Measurements from ENCODE around the gene NPBWR2.

Gene NPBWR2

DNA sequence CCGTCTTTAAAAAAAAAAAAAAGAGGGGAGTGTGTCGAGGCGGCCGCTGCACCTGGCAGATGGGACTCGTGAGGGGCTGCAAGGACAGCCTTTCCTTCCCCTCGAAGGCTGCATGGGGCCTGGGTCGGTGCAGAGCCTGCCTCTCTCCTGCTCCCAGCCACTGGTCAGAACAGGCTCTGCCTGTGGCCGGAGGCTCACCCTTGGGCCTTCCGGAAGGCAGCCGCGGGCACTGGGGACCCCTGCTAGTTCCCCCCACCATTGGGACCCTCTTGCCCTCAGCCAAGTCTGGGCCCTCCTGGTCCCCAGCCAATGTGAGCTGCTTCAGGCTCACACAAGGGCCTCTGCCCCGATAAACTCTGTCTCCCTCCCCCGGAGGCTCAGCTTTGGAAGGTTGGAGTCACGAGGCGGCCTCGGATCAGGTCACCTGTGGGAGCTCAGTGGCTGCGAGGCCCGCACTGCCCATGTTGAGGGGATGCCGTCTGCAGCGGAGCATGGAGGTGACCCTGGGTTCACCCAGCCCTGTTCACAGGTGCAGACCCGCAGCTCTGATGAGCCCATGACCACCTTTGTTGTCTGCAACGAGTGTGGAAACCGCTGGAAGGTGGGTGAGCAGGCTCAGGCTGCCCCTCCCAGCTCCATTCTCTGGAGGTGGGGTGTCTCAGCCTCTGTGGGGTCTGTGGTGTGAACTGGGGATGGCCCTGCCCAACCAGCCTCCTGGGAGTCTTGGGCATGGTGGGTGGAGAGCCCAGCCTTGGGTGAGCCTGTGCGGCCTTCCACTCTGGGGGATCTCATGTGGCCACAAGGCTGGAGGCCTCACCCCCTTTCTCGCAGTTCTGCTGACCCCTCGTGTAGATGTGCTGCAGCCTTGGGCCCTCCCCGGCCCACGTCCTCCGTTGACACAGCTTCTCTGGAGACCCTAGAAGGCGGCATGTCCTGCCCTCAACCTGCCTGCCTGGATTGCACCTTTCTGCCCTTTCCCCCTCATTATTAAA is 35.7 kb downstream of the NPBWR2 start:
- DNase-seq (ENCODE audit: low read depth), result no peak

DNA sequence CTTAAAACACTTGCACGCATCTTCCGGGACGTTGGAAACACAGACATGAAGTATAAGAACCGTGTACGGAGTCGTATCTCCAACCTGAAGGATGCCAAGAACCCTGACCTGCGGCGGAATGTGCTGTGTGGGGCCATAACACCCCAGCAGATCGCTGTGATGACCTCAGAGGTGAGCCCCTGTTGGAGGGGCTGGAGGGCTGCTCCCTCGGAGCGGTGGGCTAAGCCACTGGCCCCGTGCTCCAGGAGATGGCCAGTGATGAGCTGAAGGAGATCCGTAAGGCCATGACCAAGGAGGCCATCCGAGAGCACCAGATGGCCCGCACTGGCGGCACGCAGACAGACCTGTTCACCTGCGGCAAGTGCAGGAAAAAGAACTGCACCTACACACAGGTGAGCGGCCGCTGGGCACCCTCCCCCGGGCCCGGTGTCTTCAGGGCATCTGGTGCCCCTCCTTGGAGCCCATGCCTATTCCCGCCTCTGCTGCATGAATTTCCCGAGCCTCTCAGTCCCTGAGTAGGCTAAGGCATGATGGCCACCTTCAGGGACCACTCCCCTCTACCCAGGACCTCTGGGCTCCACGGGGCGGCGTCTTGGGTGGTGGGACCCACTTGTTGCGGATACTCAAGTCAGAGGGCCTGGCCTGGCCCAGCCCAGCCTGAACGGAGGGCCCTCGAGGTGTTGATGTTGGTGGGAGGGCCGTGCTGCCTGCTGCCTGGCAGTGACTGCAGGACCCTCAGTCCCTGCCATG is 36.9 kb downstream of the NPBWR2 start:
- no peak for DNase-seq (ENCODE audit: low read depth)

DNA sequence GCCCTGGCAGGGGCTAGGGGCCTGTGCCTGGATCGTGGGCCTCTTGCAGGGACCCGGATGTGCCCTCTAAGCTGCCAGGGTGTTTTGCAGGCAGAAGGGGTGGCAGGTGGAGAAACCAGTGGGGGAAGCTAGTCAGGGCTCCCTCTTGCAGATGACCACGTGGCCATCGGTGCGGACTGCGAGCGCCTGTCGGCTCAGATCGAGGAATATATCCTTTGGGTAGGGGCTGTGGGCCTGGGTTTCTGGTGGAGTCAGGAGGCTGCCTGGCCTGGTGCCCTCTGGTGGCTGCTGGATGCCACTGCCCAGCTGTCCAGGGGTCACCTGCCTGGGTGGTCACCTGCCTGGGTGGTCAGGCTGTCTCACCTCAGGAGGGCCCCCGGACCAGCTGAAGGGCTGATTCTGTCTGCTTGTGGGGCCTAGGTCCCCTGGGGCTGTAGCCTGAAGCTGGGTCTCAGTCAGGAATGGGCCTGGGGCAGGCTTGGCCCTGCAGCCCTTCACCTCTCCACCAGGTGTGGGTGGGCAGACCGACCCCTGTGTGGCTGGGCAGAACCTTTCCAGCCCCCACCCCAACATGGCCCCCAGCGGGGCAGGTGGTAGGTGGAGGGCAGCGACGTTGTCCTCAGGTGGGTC is 37.6 kb downstream of the NPBWR2 start:
- no peak for DNase-seq (ENCODE audit: low read depth)

DNA sequence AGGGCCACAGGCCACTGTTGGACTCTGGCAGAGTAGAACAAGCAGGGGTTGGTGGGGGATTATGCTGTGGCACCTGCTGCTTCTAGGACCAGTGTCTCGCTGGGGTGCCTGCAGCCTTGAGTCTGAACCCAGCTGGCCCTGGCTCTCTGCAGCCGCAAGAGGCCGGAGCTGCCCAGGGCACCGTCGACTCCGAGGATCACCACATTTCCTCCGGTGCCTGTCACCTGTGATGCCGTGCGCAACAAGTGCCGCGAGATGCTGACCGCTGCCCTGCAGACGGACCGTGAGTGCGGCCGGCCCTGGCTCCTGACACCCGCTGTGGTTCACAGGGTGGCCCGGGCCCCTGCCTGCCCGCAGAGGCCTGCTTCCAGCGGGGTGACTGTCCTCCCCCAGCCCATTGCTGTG is 38.2 kb downstream of the NPBWR2 start:
- DNase-seq (ENCODE audit: low read depth), result no peak

DNA sequence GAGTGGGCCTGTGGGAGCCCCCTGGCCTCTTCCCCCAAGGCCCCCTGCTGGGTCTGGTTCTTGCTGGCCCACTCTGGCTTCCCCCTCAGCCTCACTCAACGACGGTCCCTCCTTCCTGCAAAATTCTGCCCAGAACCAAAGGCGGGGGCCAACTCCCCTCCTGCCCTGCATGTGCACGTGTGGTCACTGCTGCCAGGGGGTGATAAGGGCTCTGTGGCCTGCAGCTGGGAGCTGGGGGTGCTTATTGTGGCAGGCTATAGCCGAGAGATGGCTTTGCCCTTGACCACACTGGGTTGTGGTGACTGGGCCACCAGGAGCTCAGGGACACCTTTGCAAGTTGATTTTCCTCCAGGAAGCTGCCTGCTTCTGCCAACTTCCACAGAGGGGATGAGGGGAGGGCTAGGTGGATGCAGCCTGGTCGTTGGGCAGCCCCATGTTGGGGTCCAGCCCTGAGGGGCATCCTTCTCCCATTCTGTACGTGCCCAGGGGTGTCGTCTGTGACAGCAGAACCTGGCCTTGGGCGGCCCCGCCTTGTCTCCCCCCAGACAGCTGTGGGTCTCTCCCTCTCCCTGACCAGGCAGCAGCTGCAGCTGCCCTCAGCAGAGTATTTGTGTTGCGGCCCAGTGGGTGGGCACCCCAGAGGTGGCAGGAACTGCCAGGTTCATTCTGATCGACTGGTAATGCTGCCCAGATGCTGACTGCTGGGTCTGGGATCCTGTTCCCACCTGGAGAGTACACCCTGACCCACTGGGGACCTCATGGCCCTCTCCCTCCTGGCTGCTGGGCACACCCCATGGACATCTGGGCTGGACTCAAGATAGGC is 38.8 kb downstream of the NPBWR2 start:
- no peak for DNase-seq (ENCODE audit: low read depth)

DNA sequence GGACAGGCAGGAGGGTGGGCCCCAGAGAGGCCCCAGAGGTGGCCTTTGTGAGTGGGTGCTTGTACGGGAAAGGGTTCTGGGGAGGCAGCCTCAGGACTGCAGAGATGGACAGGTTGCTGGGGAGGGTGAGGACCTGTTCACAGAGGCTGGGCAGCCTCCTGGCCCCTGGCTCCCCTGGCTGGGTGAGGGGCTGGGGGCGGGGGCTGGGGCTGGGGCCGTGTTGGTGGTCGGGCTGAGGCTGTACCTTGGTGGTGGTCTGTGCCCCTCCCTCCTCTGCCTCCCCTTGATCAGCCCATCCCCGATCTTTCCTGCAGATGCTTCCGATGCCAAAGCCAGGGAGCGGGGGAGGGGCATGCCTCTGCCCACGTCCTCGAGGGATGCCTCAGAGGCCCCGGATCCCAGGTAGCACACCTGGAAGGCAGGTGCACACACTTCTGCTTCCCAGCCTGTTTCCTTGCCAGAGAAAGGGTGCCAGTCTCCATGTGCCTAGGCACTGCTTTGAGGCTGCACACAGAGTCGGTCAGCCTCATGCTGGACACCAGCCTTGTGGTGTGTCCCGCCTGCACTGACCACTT is 39.5 kb downstream of the NPBWR2 start:
- DNase-seq (ENCODE audit: low read depth), result no peak

DNA sequence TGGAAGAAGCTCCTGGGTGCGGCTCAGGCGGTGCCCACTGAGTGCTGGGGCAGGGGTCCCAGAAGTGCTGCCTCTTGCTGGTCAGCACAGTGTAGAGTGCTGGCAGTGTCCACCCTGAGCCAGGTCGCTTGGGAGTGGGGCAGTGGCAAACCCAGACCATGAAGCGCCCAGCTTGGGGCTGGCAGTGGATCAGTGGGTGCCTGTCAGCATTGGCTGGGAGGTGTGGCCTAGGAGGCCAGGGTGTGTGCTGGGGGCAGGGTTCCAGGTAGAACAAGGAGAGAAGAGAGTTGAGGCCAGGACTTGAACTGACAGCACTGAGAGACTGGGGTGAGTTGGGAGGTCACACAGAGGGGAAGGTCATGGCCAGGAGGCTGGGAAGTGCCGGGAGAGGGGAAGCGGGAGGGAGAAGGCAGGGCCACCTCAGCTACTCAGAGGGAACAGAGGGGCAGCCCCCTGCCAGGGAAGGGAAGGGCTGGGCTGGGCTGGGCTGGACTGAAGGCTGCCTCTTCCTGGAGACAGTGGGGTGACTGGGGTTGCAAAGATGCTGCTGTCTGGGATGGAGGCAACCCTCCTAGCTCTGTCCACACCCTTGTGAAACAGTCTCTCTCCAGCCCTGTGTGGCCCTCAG is 40.2 kb downstream of the NPBWR2 start:
- no peak for DNase-seq (ENCODE audit: low read depth)

DNA sequence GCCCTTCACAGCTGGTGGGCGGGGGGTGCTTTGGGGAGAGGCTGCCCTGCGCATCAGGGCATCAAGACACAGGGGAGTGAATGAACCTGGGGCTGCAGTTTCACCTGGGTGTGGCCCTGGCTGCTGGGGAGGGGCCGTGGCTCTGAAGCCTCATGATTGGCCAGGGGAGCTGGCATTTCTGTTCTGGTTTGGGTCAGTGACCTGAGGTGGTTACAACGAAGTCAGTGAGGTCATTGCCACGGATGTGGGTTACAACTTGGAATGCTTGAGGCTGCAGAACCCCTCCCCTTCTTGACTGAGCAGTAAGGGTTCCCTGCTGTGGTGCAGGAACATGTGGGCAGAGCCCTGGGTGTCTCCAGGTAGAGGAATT is 41.4 kb downstream of the NPBWR2 start:
- no peak for DNase-seq (ENCODE audit: low read depth)

DNA sequence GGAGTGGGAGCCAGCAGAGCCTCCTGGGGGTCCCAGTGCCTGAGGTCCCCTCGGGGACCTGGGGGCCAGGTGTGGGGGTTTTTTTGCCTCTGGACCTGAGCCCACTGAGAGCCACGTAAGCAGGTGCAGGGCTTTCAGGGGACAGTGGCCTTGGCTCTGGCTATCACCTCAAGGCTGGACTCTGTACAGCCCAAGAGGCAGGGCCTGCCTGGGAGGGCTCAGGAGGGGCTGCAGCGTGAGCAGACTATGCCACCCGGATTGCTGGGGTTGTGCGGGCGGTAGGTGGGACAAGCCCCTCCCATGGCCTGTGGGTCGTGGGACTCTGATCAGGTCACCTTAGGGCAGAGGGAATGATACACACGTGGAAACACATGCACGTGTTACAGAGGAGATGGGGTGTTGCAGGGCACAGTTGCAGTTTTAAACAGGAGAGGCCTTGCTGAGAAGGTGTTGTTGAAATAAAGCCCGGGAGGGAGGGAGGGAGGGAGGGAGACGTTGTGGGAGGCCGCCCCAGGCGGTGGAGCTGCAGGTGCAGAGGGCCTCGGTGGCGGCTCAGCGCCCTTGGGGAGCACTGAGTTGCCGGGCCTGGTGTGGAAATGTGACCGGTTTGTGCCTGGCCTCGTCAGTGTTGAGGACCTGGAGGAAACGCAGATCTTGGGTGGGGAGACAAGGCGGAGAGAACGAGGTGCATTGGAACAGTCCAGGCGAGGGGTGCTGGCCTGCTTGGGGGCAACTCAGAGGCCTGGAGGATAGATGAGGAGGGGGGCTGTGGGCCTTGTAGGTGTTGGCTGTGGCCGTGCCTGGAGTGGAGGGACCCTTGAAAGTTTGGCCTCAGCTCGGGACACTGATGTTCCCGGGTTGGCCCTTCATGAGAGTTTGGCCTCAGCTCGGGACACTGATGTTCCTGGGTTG is 42.0 kb downstream of the NPBWR2 start:
- DNase-seq (ENCODE audit: low read depth), result no peak

DNA sequence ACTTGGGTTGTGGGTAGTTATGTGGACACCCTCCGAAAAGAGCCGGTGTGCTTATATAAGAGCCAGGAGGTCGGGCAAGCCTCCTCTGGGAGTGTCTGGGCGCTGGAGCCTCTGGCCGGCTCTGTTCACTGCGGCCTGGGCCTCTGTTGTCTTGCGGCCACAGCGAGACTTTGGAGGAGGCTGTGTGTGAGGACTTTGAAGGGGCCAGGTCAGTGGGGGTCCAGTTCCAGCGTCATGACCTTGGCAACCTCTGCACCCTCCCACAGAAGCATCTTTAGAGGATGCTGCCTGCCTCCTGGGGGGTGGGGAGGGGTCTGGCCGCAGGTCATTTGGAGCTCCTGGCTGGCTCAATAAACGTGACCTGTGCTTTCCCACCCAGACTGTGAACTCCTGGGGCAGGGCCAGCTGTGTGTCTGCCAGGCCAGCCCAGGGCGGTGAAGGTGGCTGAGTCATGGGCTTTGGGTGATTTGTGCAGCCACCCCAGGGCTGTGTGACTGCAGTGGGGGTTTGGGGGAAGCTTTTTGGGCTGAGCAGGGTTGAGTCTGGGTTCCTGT is 43.1 kb downstream of the NPBWR2 start:
- DNase-seq (ENCODE audit: low read depth), result no peak

DNA sequence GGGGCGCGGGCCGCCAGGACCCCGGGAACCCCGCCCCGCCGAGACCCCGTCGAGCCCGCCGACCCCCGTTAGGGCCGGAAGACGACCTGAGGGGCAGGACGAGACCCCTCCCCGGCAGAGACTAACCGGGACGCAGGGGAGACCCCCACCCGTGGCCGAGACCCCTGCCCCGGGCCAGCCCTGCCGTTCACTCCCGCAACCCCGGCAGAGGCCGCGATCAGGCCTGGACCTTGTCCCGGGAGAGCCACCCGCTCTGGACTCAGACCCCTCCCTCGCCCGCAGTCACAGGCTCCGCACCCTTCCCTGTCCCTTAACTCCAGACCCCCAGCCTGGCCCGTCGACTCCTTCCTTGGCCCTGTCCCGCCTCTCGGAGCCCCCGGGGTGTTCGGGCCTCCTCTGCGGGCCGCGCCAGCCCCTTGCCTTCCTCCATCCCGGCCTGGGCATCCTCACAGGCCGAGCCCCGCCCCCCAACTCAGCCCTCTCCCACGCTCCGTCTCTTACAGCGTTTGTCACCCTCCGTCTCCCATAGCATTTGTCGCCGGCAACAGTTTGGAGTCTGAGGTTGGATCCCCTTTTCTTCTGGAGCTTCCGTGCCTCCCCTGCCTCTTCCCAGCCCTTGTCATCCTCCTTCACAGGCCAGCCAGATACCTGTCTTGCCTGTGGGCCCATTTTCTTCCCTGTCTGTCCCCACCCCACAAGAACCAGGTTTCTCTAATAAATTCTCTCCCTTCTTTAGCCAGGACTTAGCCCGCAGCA is 43.8 kb downstream of the NPBWR2 start:
- DNase-seq (ENCODE audit: low read depth), result peak; percentile 31

DNA sequence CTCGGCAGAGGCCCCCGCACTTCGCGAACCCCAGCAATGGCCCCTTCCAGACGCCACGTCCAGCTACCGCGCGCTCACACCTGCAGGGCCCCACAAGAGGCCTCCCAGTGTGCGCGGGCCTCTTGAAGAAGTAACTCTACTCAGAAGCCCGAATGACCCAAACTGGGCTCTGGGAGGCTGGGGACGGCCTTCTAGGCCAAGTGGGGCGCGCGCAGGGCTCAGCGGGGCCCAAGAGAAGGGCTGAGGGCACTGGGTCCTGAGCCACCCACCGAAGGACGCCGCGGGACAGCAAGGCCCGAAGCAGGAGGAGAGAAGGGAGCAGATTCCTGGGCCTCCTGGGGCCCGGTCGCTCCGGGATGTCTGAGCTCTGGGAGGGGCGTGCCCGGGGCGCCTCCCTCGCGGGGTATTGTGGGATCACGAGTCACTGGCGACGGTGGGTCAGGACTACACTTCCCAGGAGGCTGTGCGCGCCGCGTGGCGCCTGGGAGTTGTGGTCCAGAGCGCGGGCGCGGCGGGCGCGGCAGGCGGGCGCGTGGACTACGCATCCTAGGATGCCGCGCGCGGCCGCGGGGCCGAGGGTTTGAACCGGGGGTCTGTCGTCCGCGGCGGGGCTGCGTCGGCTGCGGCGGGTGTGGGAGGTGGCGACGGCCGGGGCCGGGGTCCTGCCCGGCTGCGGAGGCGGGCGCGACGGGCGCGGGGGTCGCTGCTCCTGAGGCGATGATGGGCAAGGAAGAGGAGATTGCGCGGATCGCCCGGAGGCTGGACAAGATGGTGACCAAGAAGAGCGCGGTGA is 44.6 kb downstream of the NPBWR2 start, which contains the start of gene TCEA2:
Gene TCEA2, plus strand, starts transcription at position 603 of the 793 bp plus-strand sequence. Its CDS starts 115 bp downstream, at position 718.
- DNase-seq (ENCODE audit: low read depth), result peak; percentile 93

DNA sequence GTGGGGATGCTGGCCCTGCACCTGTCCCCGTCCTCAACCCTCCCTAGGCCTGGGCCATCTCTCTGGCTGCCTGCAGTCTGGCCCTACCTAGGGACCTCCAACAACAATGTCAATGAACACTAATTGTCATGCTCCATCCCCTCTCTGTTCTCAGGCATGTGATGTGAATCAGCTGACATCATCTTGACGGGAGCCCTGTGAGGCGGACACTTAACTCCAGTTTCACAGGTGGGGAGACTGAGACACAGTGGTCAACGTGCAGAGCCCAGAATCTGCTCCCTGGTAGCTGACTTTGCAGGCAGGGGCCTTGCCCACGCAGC is 45.1 kb downstream of the NPBWR2 start:
- DNase-seq (ENCODE audit: low read depth), result no peak

DNA sequence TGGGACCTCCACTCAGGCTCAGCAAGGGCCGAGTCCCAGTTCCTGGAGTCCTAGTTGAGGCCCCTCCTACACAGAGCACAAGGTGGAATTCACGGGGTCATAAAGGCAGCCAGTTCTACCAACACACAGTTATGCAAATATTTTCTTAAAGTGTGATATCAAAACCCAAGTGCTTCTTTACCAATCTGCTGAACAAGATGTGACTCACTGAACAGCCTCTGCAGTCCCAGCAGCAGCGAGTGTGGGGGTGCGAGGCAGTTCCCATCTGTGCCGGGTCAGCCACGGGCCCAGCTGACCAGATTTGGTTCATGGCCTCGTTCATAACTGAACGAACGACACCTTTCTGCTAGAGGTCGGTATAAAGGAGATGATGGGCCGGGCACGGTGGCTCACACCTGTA is 48.8 kb downstream of the NPBWR2 start:
- DNase-seq (ENCODE audit: low read depth), result no peak

DNA sequence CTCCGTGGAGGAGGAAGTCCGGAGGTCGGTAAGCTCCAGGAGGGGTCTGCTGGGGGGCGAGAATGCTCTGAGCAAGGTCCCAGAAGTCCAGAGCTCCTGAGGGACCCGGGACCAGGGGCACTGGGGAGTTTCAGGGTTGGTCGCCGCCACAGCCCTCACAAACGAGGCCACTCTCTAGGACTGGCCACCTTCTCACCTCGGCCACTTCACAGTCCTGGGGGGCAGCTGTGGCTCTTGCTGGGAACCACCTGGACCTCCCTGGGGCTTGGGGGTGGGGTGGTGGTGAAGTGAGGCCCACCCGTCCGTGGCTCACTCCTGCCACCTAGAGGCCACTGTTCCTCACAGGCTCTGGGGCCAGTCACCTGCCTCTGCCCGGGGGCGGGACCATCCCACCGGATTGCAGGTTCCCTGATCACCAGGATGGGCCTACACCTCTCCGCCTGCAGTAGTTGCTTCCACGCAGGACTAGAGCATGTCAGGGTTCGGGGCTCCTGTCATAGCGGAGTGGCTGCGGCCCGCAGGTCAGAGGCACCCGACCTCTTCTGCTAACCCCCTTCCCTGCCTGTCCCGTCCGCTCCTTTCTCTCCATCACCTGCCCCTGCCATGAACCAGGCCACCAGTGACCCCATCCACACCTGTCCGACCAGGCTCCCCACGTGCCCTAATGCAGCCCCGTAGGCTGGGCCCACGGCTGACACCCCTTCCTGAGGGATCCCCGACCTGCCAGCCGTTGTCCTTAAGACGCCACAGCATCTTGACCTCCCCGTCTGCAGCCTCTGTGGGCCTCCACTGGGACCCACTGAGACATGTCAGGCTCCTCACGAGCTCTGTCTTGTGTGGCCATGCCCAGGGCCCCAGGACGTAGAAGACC is 49.5 kb downstream of the NPBWR2 start:
- peak; percentile 69 for DNase-seq (ENCODE audit: low read depth)

DNA sequence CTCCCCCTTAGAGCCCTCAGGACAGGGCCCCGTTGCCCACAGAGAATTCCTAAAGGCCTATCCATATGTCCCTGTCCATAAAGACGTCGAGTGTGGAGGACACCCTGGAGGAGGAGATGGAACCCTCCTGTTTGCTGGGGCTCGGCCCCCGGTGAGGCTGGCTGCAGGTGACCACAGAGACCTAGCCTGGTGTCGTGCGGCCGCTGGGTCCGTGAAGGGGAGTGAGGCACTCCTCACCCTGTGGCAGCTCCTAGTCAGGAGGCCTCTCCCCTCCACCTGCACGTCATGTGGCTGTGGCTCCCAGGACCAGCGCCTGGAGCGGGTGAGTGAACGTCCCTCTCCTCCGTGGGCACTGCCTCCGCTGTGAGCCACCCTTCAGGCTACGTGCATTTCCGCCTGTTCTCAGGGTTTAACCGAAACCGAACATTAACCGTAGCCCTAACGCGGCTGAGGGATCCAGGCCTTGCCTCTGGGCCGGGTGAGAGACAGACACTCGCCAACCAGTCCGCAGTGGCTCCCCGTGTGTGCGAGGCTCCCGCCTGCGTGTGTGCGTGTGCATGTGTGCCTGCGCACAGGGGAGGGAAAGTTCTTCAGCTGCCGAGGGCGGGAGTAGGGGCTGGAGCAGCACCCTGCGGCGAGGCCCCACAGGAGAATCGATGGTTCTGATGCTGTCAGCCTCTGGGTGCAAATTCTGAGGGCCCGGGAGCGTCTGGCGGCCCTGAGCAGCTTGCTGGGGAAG is 50.3 kb downstream of the NPBWR2 start:
- DNase-seq (ENCODE audit: low read depth), result no peak

DNA sequence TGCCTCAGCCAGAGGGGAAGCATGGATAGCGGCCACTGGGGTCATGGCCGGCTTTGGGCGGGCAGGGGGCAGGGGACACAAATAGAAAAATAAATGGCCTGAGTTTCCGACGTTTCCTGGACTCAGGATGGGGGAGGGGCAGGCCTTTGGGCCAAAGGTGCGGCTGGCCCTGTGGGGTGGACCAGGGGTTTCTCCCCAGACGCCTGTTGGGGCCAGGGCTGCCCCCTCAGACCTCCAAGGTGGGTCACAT is 50.8 kb downstream of the NPBWR2 start:
- no peak for DNase-seq (ENCODE audit: low read depth)
